ENCODE data around the gene ENTHD1.

DNA sequence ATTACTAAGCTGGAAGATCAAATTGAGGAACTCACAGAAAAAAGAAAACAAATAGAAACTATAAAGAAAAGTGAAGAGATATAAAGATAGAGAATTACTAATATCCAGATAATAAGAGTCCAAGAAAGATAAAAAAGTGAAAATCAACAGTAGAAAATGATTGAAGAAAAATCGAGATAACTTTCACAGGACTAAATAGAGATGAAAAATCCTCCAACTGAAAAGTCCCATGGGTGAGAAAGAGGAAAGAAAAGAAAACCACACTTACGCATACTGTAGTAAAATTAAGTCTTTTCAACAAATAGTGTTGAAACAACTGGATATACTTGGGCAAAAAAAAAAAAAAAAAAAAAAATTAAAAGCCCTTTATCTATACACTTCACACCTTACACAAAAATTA lies 60.0 kb downstream of the ENTHD1 start:
- TF ChIP-seq, protein P1, sequence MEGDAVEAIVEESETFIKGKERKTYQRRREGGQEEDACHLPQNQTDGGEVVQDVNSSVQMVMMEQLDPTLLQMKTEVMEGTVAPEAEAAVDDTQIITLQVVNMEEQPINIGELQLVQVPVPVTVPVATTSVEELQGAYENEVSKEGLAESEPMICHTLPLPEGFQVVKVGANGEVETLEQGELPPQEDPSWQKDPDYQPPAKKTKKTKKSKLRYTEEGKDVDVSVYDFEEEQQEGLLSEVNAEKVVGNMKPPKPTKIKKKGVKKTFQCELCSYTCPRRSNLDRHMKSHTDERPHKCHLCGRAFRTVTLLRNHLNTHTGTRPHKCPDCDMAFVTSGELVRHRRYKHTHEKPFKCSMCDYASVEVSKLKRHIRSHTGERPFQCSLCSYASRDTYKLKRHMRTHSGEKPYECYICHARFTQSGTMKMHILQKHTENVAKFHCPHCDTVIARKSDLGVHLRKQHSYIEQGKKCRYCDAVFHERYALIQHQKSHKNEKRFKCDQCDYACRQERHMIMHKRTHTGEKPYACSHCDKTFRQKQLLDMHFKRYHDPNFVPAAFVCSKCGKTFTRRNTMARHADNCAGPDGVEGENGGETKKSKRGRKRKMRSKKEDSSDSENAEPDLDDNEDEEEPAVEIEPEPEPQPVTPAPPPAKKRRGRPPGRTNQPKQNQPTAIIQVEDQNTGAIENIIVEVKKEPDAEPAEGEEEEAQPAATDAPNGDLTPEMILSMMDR (IDR thresholded peaks at IDR 0.05), result no peak
- no peak for TF ChIP-seq EZH2 (IDR thresholded peaks at IDR 0.05)

Measured in neural progenitor cell (in vitro differentiated cells).